HepG2 (cell line): ENCODE data around the gene PXMP4. TPM values are rescaled to one million over a fixed set of nuclear protein-coding genes. Genes with fewer than 3 reads are reported as not detected.

Source experiments
- ATAC-seq: fragments of 200-7000 bp; cut with Tn5 transposase; 3 replicates; pipeline ENCODE4 v1.9.1; 2020; ENCODE audit warnings: mild to moderate bottlenecking, moderate library complexity
- BruUV-seq: library from RNA; stranded (reverse); fragments of 400-500 nt; replicated peaks from 2 replicates; lab custom pipeline; 2021; lab: Mats Ljungman, UMichigan
- CTCF ChIA-PET: fragments of 300-600 bp; formaldehyde crosslinking; extraction: SDS; loops from one replicate; lab custom pipeline; 2021; ENCODE audit warnings: low total read pairs, inconsistent platforms, low intra/inter-chr PET ratio; lab: Yijun Ruan, JAX
- POLR2A ChIA-PET: fragments of 350-600 bp; sonication (Branson Sonifier 250); formaldehyde crosslinking; loops from one replicate; lab custom pipeline; 2020; ENCODE audit warnings: antibody characterized with exemption, inconsistent platforms; lab: Yijun Ruan, JAX
- DNase-seq: peaks from one replicate; pipeline ENCODE4 v3.0.0-alpha.2; 2015; ENCODE audit warnings: low spot score
- FAIRE-seq: peaks from 3 replicates; lab custom pipeline; 2011; peaks lifted over from hg19 to GRCh38; lab: Jason Lieb, UNC
- H2AFZ ChIP-seq: one replicate; pipeline ENCODE4 v1.6.1; 2011; ENCODE audit warnings: low read length, inconsistent platforms
- H3K27ac ChIP-seq: fragments of 300-600 bp; 3 replicates; pipeline ENCODE4 v1.8.0; 2011; ENCODE audit warnings: mixed run types, mild to moderate bottlenecking, mixed read lengths, low read length, inconsistent platforms; ENCODE audit not compliant: insufficient read depth; ENCODE audit errors: extremely low read length
- H3K27me3 ChIP-seq, 2 experiments: fragments of 200-600 bp in 1 of 2; 2 replicates in 1 of 2; 3 replicates in 1 of 2; pipeline versions ENCODE4 v1.6.0 to v1.8.0; 2011; ENCODE audit warnings: low read length in 2 of 2, mild to moderate bottlenecking in 2 of 2, moderate library complexity in 2 of 2, inconsistent platforms in 1 of 2; ENCODE audit not compliant: insufficient read depth in 2 of 2, control insufficient read depth in 1 of 2
- H3K36me3 ChIP-seq, 2 experiments: fragments of 200-600 bp in 1 of 2; replicated peaks in 1 of 2; 2 replicates in 1 of 2; 3 replicates in 1 of 2; pipeline versions ENCODE4 v1.5.1 to v1.8.0; 2011; ENCODE audit warnings: low read length in 2 of 2, inconsistent platforms in 1 of 2; ENCODE audit not compliant: insufficient read depth in 2 of 2, control insufficient read depth in 1 of 2
- H3K4me1 ChIP-seq: 2 replicates; pipeline ENCODE4 v1.5.1; 2012; ENCODE audit warnings: low read length, inconsistent platforms; ENCODE audit not compliant: insufficient read depth
- H3K4me2 ChIP-seq: 2 replicates; pipeline ENCODE4 v1.6.0; 2011; ENCODE audit warnings: low read depth, low read length, inconsistent platforms
- H3K4me3 ChIP-seq, 3 experiments: fragments of 200-600 bp in 1 of 3; sonication (generic), shearing (Covaris generic) in 1 of 3; replicated peaks in 1 of 3; 2 replicates each; pipeline ENCODE4 v1.5.1; 2011 to 2016; ENCODE audit warnings: low read length in 3 of 3, inconsistent platforms in 2 of 3, low read depth in 2 of 3, mild to moderate bottlenecking in 2 of 3, control low read depth in 1 of 3, mixed read lengths in 1 of 3; ENCODE audit not compliant: insufficient read depth in 1 of 3
- H3K79me2 ChIP-seq: one replicate; pipeline ENCODE4 v1.6.1; 2011; ENCODE audit warnings: low read length, inconsistent platforms; ENCODE audit not compliant: insufficient read depth
- H3K9ac ChIP-seq: 2 replicates; pipeline ENCODE4 v1.6.0; 2011; ENCODE audit warnings: mild to moderate bottlenecking, low read depth, low read length, inconsistent platforms; ENCODE audit not compliant: insufficient read depth
- H3K9me3 ChIP-seq: 2 replicates; pipeline ENCODE4 v1.5.1; 2012; ENCODE audit warnings: mild to moderate bottlenecking, low read length
- H4K20me1 ChIP-seq: 2 replicates; pipeline ENCODE4 v1.6.0; 2011; ENCODE audit warnings: inconsistent platforms, mild to moderate bottlenecking, low read length, moderate library complexity; ENCODE audit not compliant: insufficient read depth
- ARID3A ChIP-seq: IDR thresholded peaks from 2 replicates; pipeline ENCODE4 v1.6.1; 2012; ENCODE audit warnings: low read depth, low read length, improper control_type of control experiment
- LCORL ChIP-seq, 2 experiments: fragments of 450-650 bp in 1 of 2; sonication (generic) in 1 of 2; formaldehyde crosslinking in 1 of 2; IDR thresholded peaks; 2 replicates each; pipeline versions ENCODE4 v1.5.0 to v1.6.1; 2017 to 2020; ENCODE audit warnings: antibody characterized with exemption in 1 of 2, missing genetic modification reagents in 1 of 2
- NFYB ChIP-seq: sonication (generic); formaldehyde crosslinking; IDR thresholded peaks from 2 replicates; pipeline ENCODE4 v1.4.0; 2020; ENCODE audit warnings: missing genetic modification reagents
- PCBP2 ChIP-seq: fragments of 200-400 bp; formaldehyde crosslinking; optimal IDR thresholded peaks from 2 replicates; pipeline ENCODE3; 2018; ENCODE audit warnings: low read length, low read depth; ENCODE audit not compliant: poor library complexity, severe bottlenecking
- PRDM4 ChIP-seq: sonication (generic); formaldehyde crosslinking; IDR thresholded peaks from 2 replicates; pipeline ENCODE4 v1.9.0; 2021; ENCODE audit warnings: missing genetic modification reagents, borderline replicate concordance
- RFX5 ChIP-seq: IDR thresholded peaks from 2 replicates; pipeline ENCODE4 v1.6.1; 2011; ENCODE audit warnings: low read depth, low read length, improper control_type of control experiment
- RXRB ChIP-seq: IDR thresholded peaks from 2 replicates; pipeline ENCODE4 v1.6.1; 2016; ENCODE audit warnings: borderline replicate concordance, missing genetic modification reagents, missing compliant biosample characterization
- SOX5 ChIP-seq: IDR thresholded peaks from 2 replicates; pipeline ENCODE4 v1.6.1; 2016; ENCODE audit warnings: borderline replicate concordance
- ZKSCAN8 ChIP-seq: IDR thresholded peaks from 2 replicates; pipeline ENCODE4 v1.6.1; 2016; ENCODE audit warnings: borderline replicate concordance, missing genetic modification reagents, missing compliant biosample characterization
- ZNF670 ChIP-seq: sonication (generic); formaldehyde crosslinking; IDR thresholded peaks from 2 replicates; pipeline ENCODE4 v1.8.0; 2022; ENCODE audit warnings: mild to moderate bottlenecking, missing genetic modification reagents, borderline replicate concordance
- WGBS: methylation state at CpG from one replicate; pipeline ENCODE4 v1.1.6; 2017; ENCODE audit warnings: low lambda C conversion rate; 5-methylcytosine and 5-hydroxymethylcytosine counted together
- in situ Hi-C: cut with HindIII; loops from 2 replicates; pipeline ENCODE4 v1.10.0; 2017; ENCODE audit warnings: low pct_unique_long_range_greater_than_20kb; ENCODE audit not compliant: extremely low pct_ligation_motif_present
- intact Hi-C: fragments of 100-400 bp; cut with micrococcal nuclease; formaldehyde crosslinking; loops from one replicate; pipeline ENCODE4 v1.10.0; 2022; ENCODE audit not compliant: unreplicated experiment
- polyA plus RNA-seq, 8 experiments: library from polyadenylated mRNA; depleted of rRNA in 3 of 8; stranded (reverse) in 7 of 8; unstranded in 1 of 8; fragments of >200 nt; fragmentation: Illumina TruSeq in 4 of 8; extraction: Trizol in 4 of 8; gene quantifications; 2 replicates each; pipeline versions ENCODE4 v1.2.1 to v1.2.3, GENCODE V29; 2011 to 2016; ENCODE audit warnings: low read depth in 4 of 8, missing spikeins in 1 of 8, mixed read lengths in 1 of 8; ENCODE audit not compliant: insufficient read depth in 1 of 8
- total RNA-seq, 5 experiments: library from RNA; depleted of rRNA; stranded (reverse); fragments of >200 nt; fragmentation: Illumina TruSeq; extraction: Trizol; gene quantifications; 2 replicates each; pipeline ENCODE4 v1.2.3, GENCODE V29; 2016; ENCODE audit warnings: low read depth in 1 of 5
- TF ChIP-seq, protein P1 (sequence below): IDR thresholded peaks from 2 replicates; pipeline ENCODE4 v1.6.1; 2016; ENCODE audit warnings: low read depth, borderline replicate concordance

The PXMP4 gene
- total and polyA plus RNA-seq, 2 of the 13 experiments (the other 11 are each of a cell fraction or from before 2014, with no cell fraction given): not detected

GRCh38 chr20:33709905-33710541, 10.1 kb downstream of the PXMP4 start:
- Histone ChIP-seq H4K20me1 (no peaks in the 10 kb centered on the region), H3K9ac (no peak overlapping the region), H3K9me3 (no peaks in the 10 kb centered on the region), H3K4me1 (peaks cover 77% of the 10 kb centered on the region), H3K4me3 (no peak overlapping the region), H3K27ac (no peak overlapping the region), H3K4me2 (peak overlapping the region; percentile 43), H3K79me2 (no peaks in the 10 kb centered on the region), H3K36me3 (no peaks in the 10 kb centered on the region), H3K27me3 (peaks cover 2 to 4% of the 10 kb centered on the region in 2 experiments; a peak in 2 of 5 replicates), H2AFZ (no peak overlapping the region)
- intact Hi-C loops (no loop called here), in situ Hi-C loops (no loop called here)
- TF ChIP-seq RFX5: no peak
- no peak for TF ChIP-seq PRDM4 (CRISPR knock-in tag)
- no peak for TF ChIP-seq NFYB
- TF ChIP-seq PCBP2: peak; percentile 99
- DNase-seq (no peak), ATAC-seq (no peak), FAIRE-seq (no peak)
- no TSS peak for BruUV-seq
- ChIA-PET CTCF (no interaction called here), POLR2A (no interaction called here)
- 58% methylated on average over 16 of the region's 16 CpGs for WGBS

- in situ Hi-C loops (no loop called here), intact Hi-C loops (no loop called here)
- FAIRE-seq (no peak), DNase-seq (no peak), ATAC-seq (peak; percentile 14; the same call in 1 of the 3 replicates)
- peak overlapping the region; percentile 15; the same call in 1 of the 2 replicates for H3K4me2 ChIP-seq
- no peak overlapping the region for H3K9ac ChIP-seq
- H3K27me3 ChIP-seq: peaks cover 2 to 4% of the 10 kb centered on the region in 2 experiments; a peak in 2 of 5 replicates
- no peak overlapping the region for H3K4me3 ChIP-seq
- no peak overlapping the region for H2AFZ ChIP-seq
- POLR2A ChIA-PET: interaction anchor here (1.3 kb wide), 1 partner anchor 23 kb away, joined by 4 read pairs; no protein-coding TSS in a partner anchor
- WGBS: 28% methylated on average over 2 of the region's 2 CpGs
- peaks cover 71% of the 10 kb centered on the region for H3K4me1 ChIP-seq
- H3K79me2 ChIP-seq: no peaks in the 10 kb centered on the region
- H3K9me3 ChIP-seq: no peaks in the 10 kb centered on the region
- CTCF ChIA-PET: no interaction called here
- BruUV-seq: no TSS peak
- no peaks in the 10 kb centered on the region for H4K20me1 ChIP-seq
- H3K27ac ChIP-seq: peak overlapping the region; percentile 30
- no peaks in the 10 kb centered on the region for H3K36me3 ChIP-seq
- TF ChIP-seq SOX5 (CRISPR knock-in tag) (peak; percentile 39; the same call in 1 of the 2 replicates), ZNF670 (0 out of 2 replicates have a peak, but pooled peaks have one; percentile 61), LCORL (IDR thresholded peaks at IDR 0.05) (no peak), LCORL (CRISPR knock-in tag; IDR thresholded peaks at IDR 0.05) (peak; percentile 36; the same call in 1 of the 2 replicates), RXRB (CRISPR knock-in tag) (peak; percentile 56; the same call in 1 of the 2 replicates), ZKSCAN8 (no peak), ARID3A (0 out of 2 replicates have a peak, but pooled peaks have one; percentile 10)
- TF ChIP-seq, protein P1, sequence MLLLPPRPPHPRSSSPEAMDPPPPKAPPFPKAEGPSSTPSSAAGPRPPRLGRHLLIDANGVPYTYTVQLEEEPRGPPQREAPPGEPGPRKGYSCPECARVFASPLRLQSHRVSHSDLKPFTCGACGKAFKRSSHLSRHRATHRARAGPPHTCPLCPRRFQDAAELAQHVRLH: peak; percentile 4; the same call in 1 of the 2 replicates
These were observed 10.7 kb downstream of the PXMP4 start for GRCh38 chr20:33709398-33709797.
